ENCODE data around the gene KBTBD8.

Gene KBTBD8, protein sequence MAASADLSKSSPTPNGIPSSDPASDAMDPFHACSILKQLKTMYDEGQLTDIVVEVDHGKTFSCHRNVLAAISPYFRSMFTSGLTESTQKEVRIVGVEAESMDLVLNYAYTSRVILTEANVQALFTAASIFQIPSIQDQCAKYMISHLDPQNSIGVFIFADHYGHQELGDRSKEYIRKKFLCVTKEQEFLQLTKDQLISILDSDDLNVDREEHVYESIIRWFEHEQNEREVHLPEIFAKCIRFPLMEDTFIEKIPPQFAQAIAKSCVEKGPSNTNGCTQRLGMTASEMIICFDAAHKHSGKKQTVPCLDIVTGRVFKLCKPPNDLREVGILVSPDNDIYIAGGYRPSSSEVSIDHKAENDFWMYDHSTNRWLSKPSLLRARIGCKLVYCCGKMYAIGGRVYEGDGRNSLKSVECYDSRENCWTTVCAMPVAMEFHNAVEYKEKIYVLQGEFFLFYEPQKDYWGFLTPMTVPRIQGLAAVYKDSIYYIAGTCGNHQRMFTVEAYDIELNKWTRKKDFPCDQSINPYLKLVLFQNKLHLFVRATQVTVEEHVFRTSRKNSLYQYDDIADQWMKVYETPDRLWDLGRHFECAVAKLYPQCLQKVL

GRCh38 chr3:66998113-66998903, at the start of gene KBTBD8:
Gene KBTBD8 (plus strand): TSS chr3:66998307. CDS start chr3:66998356, 49 bp downstream.
- peak; percentile 97 for DNase-seq (ENCODE audit: low read depth, low spot score)

DNA sequence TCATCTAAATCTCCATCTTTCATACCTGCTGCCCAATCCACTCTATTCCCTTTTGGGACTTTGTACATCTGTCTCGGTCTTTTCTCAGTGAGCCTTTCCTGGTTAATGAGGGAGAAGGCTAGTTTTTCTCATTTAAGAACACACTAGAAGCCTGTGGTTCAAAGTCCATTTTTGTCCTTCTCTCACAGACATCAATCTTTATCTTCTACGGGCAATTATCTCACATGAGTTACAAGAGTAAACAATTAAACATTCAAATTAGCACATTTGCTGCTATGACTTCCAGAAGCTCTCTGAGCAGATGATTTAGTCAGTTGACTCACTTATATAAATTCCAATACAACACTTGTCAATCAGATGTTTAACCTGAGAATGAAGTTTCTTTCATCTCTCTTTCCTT, 49.3 kb upstream of the KBTBD8 start:
- no peak for DNase-seq (ENCODE audit: low read depth, low spot score)

GRCh38 chr3:66949898-66950297, 48.2 kb upstream of the KBTBD8 start:
- DNase-seq (ENCODE audit: low read depth, low spot score), result no peak

GRCh38 chr3:66952357-66952756, 45.8 kb upstream of the KBTBD8 start:
- DNase-seq (ENCODE audit: low read depth, low spot score), result no peak

DNA sequence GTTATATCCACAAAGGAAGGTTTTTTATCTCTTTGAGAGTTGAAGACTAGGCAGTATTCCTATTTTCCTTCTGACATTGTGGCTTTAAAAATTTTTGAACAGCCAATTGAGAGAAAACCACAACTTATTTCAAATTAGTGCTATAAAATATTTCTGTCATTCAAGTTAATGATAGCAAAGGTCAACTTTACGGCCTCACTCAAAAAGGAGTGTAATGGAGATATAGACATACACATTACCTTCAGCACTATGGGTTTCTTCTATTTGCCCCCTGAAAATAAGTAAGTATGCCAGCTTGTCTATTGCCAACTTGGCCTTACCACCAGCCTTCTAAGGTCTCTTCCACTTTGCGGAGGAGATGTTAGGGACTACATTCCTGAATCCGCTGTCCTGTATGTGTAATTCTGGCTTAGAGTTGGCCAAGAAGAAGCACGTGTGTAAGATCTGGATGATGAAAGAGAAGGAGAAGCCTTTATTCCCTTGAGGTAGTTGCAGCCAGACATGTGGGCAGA, 44.1 kb upstream of the KBTBD8 start:
- no peak for DNase-seq (ENCODE audit: low read depth, low spot score)

GRCh38 chr3:66956742-66957141, 41.4 kb upstream of the KBTBD8 start:
- no peak for DNase-seq (ENCODE audit: low read depth, low spot score)

DNA sequence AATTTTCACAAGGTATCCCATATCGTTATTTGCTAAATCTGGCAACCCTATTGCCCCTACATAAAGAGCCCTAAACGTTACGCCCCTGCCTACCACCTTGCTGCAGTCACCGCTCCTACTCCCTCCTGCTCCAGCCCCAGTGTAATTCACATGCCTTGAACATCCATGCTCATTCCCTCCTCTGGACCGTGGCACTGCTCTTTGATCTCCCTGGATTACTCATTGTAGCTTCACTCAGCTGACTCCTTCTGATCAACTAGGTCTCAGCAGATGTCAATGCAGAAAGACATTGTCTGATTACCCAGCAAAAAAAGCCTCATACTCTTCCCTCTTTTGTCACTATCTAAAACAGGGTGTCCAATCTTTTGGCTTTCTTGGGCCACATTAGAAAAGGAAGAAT, 40.7 kb upstream of the KBTBD8 start:
- no peak for DNase-seq (ENCODE audit: low read depth, low spot score)

DNA sequence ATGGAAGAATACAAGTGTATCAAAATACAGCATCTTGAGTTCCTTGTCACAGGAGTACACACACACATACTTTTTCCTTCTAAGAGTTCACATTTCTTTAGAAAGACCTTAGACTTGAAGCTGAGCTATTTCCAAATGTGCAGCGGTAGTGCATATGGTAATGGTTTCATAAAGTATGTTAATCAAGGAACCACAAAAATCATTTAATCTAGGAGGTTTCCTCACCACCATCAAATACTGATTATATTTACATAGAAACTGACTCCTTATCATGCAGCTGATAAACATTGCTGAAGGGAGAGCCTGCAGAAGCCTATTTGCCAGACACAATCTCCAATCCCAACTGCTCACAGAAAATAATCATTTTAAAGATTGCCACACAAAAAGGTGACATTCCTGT, 40.0 kb upstream of the KBTBD8 start:
- no peak for DNase-seq (ENCODE audit: low read depth, low spot score)

DNA sequence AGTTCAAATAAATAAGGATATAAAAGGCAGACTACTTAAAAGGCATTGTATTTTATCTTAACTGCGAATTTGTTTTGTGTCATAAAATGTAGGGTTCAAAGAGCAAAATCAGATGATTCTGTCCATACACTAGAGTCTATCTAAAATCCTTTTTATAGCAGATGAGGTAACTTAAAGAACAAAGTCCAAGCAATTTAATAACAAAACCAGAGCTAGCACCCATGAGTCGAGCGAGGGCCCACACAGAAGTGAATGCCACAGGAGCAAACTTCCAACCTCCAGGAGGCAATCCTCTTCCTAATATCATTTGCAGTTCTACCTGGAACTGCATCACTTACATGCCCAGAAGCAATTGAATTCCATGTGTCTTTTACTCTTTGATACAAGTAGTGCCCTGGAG, 35.4 kb upstream of the KBTBD8 start:
- no peak for DNase-seq (ENCODE audit: low read depth, low spot score)

- no peak for DNase-seq (ENCODE audit: low read depth, low spot score)
Observed at GRCh38 chr3:66971245-66971644, 26.9 kb upstream of the KBTBD8 start.

- DNase-seq (ENCODE audit: low read depth, low spot score), result peak; percentile 20
Observed at GRCh38 chr3:66971891-66972551, 26.1 kb upstream of the KBTBD8 start.

DNA sequence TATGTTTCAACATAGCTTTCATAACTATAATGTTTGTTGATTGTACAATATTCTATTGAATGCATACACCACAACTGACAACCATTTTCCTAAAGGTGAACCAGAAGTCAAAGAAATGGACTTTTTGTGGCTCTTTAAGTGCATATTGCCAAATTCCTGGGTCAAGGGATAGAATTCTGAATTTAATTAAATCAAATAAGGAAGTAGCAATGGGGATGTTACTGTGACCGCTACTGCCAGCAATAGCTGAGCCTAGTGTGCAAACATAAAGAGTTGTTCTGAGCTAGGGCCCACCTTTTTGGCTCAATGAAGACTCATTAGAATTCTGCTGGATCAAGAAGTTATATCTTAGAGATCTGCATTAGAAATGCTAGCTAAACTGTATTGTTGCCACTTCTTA, 17.3 kb upstream of the KBTBD8 start:
- DNase-seq (ENCODE audit: low read depth, low spot score), result no peak

GRCh38 chr3:66983101-66983500, 15.0 kb upstream of the KBTBD8 start:
- DNase-seq (ENCODE audit: low read depth, low spot score), result no peak

DNA sequence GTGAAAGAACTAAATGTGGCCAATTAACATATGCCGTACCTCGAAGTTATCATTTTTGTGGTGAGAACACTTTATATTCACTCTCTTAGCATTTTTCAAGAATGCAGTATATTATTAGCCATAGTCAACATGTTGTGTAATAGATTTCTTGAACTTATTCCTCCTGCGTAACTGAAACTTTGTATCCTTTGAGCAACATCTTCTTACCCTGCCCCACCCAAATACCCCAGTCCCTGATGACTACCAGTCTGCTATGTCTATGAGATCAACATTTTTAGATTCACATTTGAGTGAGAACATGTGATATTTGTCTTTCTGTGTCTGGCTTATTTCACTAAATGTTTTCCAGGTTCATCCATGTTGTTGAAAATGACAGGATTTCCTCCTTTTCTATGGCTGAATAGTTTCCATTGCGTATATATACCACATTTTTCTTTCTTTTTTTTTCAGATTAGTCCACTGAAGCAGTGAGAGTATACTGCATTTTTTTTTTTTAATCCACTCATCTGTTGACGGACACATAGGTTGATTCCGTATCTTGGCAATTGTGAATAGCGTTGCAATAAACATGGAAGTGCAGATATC, 12.7 kb upstream of the KBTBD8 start:
- DNase-seq (ENCODE audit: low read depth, low spot score), result no peak

DNA sequence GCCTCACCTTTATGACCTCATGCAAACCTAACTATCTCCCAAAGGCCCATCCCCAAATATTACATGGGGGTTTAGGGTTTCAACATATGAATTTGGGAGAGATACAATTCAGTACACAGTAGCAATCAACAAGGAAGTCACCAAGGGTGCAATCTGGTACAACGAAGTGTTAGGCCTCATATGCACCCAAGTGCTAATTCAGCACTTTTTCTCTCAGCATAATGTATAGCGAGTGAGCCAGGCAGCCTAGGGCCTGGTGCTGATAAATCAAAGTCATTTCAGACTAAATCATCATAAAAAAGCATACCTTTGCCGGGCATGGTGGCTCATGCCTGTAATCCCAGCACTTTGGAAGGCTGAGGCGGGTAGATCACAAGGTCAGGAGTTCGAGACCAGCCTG, 11.7 kb upstream of the KBTBD8 start:
- DNase-seq (ENCODE audit: low read depth, low spot score), result no peak

DNA sequence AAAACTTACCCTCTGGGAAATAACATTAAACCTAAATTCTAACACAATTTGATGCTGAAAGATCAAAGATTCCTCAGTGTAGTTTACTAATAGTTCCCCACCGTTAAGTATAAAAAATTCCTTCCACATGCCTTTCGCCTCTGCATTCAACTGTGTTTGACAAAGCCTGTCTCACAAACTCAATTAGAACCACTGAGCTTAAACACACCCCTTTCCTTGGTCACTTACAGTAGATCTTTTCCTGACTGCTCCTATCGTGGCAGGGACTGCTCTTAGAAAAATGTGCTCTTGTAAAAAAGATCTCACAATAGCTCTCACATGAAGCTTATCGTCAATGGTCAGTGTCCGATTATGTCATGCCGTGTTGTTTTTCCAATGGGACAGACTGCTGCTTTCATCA, 8.9 kb upstream of the KBTBD8 start:
- no peak for DNase-seq (ENCODE audit: low read depth, low spot score)

DNA sequence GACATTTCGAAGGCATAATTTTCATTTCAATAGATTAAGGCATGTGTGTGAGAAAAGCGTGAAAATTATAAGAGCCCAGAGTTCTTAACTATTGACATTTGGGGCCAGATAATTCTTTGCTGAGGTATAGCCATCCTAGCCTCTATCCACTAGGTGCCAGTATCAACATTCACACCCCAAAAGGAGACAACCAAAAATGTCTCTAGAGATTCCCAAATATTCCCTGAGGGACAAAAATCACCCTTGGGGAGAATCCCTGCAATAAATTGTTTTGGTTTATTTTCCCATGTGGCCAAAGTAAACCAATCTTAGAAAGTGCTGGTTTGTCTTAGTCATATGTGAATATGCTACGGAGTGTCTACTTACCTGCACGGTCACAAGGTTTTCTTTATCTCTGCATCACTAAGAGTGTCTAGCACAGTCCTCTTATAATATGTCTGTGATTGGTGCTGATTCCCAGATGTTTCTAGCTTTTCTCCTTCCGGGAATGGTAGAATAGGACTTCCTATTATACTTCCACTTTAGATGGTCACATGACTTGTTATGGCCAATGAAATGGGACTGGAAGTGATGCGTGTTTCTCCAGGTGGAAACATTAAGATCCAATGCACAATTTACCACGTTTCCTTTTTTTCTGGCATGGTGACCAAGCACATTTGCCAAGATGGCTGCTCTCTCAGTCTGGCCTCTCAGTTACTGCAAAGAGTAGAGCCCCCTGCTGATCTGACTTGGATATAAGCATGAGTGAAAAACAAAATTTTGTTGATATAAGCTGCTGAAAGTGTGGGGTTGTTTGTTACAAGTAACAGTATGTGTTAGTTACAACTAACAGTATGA, 8.0 kb upstream of the KBTBD8 start:
- DNase-seq (ENCODE audit: low read depth, low spot score), result no peak

- DNase-seq (ENCODE audit: low read depth, low spot score), result no peak
Observed at GRCh38 chr3:66991459-66991858, 6.6 kb upstream of the KBTBD8 start.

DNA sequence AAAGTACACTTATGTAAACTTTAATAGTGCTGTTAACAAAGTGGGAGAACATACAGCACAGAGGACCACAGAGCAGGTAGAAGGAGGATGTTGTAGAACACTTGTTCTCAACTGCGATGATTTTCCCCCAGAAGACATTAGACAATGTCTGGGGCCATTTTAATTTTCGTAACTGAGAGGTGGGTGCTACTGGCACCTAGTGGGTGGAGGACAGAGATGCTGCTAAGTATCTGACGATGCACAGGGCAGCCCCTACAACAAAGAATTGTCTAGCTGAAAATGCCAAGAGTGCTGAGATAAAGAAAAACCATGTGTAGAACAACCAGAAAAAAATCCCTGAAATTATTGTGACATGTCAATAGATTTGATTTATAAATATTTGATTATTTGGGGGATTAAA, 5.0 kb upstream of the KBTBD8 start:
- no peak for DNase-seq (ENCODE audit: low read depth, low spot score)

GRCh38 chr3:66994588-66994987, 3.5 kb upstream of the KBTBD8 start:
- DNase-seq (ENCODE audit: low read depth, low spot score), result no peak

DNA sequence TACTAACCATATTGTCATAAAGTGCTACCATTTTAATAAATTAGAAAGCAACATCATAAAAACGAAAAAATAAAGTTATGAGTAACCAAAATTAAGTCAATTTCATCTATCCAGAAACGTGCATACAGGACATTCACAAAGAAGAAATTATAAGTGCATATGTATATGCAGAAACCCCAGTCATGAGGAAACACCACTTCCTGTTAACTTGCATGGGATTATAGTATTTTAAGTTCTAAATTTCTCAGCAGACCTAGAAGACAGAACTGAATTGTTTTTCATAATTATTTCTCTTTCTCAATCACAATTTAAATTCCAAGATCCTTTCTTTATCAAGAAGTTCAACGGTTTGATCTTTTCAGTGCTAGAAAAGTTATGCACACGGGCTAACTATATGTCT, 1.4 kb upstream of the KBTBD8 start:
- no peak for DNase-seq (ENCODE audit: low read depth, low spot score)
